Measurements from ENCODE around the gene RPS15. TPM values are rescaled to one million over a fixed set of nuclear protein-coding genes. Genes with fewer than 3 reads are reported as not detected.

RPS15 gene
- polyA plus RNA-seq, 1 of the 3 experiments (the other 2 are of a cell fraction): 3,749 TPM

DNA sequence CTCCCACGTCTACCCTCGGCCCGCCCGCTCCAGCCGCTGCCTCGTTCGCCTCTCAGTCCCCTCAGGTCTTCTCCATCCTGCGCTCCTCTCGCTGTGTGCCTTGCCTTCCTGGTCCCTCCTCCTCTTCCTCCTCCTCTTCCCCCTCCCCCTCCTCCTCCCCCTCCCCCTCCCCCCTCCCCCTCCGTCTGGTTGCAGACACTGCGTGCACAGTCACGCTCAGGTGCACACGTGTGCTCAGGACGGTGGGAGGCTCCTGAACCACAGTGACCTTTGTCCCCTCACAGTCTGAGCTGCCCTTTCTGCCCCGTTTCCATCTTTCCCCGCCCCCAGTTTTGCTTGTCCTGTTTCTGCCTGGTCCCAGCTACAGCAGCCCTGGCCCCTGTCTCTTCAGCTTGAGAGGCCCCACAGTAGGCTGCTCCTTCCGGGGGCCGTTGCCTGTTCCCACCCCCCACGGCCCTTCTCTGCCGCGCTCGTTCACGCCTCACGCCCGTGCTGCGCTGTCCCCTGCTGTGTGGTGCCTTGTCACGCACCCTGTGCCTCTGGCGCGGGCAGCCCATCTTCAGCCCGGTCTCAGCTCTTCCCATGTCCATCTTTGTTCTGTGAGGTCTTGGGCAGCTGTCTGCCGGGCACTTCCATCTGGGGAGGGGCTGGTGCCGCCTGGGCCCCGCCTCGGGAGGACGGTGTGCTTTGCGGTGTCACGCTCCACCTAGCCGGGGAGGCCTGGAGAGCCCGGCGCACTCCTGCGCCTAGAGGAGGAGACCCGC lies 13.8 kb upstream of the RPS15 start (continued):
- TF ChIP-seq RXRA (IDR thresholded peaks at IDR 0.05; ENCODE audit: borderline replicate concordance, low read depth) (no peak), USF1 (IDR thresholded peaks at IDR 0.05; ENCODE audit: borderline replicate concordance, low read depth) (no peak), RCOR1 (IDR thresholded peaks at IDR 0.05; ENCODE audit: low read length) (no peak), TEAD4 (IDR thresholded peaks at IDR 0.05; ENCODE audit: borderline replicate concordance, insufficient read depth) (no peak)

GRCh38 chr19:1425102-1425837 lies 12.9 kb upstream of the RPS15 start:
- H3K36me3 ChIP-seq (replicated peaks in 1 of 2; ENCODE audit: control insufficient read depth in 1 of 2, insufficient read depth in 2 of 2, low read length in 1 of 2): peaks cover 7 to 92% of the 10 kb centered on the region in 2 experiments
- H4K20me1 ChIP-seq (ENCODE audit: insufficient read depth): peaks cover 33% of the 10 kb centered on the region; the same call in 1 of the 2 replicates
- CTCF ChIA-PET: interaction anchor here (0.9 to 1.2 kb wide), 2 partner anchors 7 to 14 kb away, joined by 3 read pairs; no protein-coding TSS in a partner anchor
- H3K4me1 ChIP-seq (ENCODE audit: control insufficient read depth in 1 of 2, insufficient read depth in 2 of 2, low read depth in 1 of 2, low read length in 1 of 2): no peaks in the 10 kb centered on the region; a peak in 1 of 4 replicates
- peaks cover 35% of the 10 kb centered on the region for H3K79me2 ChIP-seq (ENCODE audit: insufficient read depth)
- H3K9ac ChIP-seq: no peak overlapping the region
- no peak for TF ChIP-seq MEF2A (IDR thresholded peaks at IDR 0.05; ENCODE audit: borderline replicate concordance, low read depth)
- no peak for TF ChIP-seq TEAD4 (IDR thresholded peaks at IDR 0.05; ENCODE audit: borderline replicate concordance, insufficient read depth)
- no peak for TF ChIP-seq SIN3A (IDR thresholded peaks at IDR 0.05; ENCODE audit: borderline replicate concordance, low read depth, low read length)
- TF ChIP-seq, protein P1, sequence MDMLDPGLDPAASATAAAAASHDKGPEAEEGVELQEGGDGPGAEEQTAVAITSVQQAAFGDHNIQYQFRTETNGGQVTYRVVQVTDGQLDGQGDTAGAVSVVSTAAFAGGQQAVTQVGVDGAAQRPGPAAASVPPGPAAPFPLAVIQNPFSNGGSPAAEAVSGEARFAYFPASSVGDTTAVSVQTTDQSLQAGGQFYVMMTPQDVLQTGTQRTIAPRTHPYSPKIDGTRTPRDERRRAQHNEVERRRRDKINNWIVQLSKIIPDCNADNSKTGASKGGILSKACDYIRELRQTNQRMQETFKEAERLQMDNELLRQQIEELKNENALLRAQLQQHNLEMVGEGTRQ (IDR thresholded peaks at IDR 0.05; ENCODE audit: borderline replicate concordance, low read depth, low read length): no peak
- TF ChIP-seq TAF1 (IDR thresholded peaks at IDR 0.05; ENCODE audit: borderline replicate concordance, low read depth, low read length): no peak
- no peak for TF ChIP-seq GABPA (IDR thresholded peaks at IDR 0.05; ENCODE audit: low read depth)
- TF ChIP-seq, protein P2, sequence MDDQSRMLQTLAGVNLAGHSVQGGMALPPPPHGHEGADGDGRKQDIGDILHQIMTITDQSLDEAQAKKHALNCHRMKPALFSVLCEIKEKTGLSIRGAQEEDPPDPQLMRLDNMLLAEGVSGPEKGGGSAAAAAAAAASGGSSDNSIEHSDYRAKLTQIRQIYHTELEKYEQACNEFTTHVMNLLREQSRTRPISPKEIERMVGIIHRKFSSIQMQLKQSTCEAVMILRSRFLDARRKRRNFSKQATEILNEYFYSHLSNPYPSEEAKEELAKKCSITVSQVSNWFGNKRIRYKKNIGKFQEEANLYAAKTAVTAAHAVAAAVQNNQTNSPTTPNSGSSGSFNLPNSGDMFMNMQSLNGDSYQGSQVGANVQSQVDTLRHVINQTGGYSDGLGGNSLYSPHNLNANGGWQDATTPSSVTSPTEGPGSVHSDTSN (IDR thresholded peaks at IDR 0.05): no peak
- TF ChIP-seq RFX5 (IDR thresholded peaks at IDR 0.05; ENCODE audit: low read length): no peak
- TF ChIP-seq EP300 (IDR thresholded peaks at IDR 0.05; ENCODE audit: borderline replicate concordance in 1 of 2, low read depth in 1 of 2, low read length in 1 of 2): no peak
- no peak for TF ChIP-seq RXRA (IDR thresholded peaks at IDR 0.05; ENCODE audit: borderline replicate concordance, low read depth)
- TF ChIP-seq, protein P3, sequence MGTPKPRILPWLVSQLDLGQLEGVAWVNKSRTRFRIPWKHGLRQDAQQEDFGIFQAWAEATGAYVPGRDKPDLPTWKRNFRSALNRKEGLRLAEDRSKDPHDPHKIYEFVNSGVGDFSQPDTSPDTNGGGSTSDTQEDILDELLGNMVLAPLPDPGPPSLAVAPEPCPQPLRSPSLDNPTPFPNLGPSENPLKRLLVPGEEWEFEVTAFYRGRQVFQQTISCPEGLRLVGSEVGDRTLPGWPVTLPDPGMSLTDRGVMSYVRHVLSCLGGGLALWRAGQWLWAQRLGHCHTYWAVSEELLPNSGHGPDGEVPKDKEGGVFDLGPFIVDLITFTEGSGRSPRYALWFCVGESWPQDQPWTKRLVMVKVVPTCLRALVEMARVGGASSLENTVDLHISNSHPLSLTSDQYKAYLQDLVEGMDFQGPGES (IDR thresholded peaks at IDR 0.05; ENCODE audit: low read depth, low read length): no peak
- no peaks in the 10 kb centered on the region for H3K27me3 ChIP-seq (ENCODE audit: insufficient read depth)
- no peaks in the 10 kb centered on the region for H3K9me2 ChIP-seq
- H3K4me2 ChIP-seq: no peak overlapping the region
- no peak overlapping the region for H2AFZ ChIP-seq (ENCODE audit: low read depth)
- no peak overlapping the region for H3K4me3 ChIP-seq (ENCODE audit: low read depth in 2 of 2, low read length in 1 of 2)
- no peaks in the 10 kb centered on the region for H3F3A ChIP-seq (replicated peaks; ENCODE audit: insufficient read depth)
- H3K9me3 ChIP-seq: no peaks in the 10 kb centered on the region
- POLR2A ChIA-PET: no interaction called here
- no peak for DNase-seq
- no peak overlapping the region for H3K27ac ChIP-seq (ENCODE audit: low read depth in 2 of 2, low read length in 1 of 2)
- 95% methylated on average over 20 of the region's 33 CpGs for WGBS (ENCODE audit: low lambda C conversion rate)

All from SK-N-SH (cell line).